Bronchial smooth muscle cell (primary cell): ENCODE measurements around the gene TCP10L. TPM values are rescaled to one million over a fixed set of nuclear protein-coding genes. Genes with fewer than 3 reads are reported as not detected.

ENCODE experiments used
- total RNA-seq: library from RNA; depleted of rRNA; stranded (reverse); fragments of >200 nt; gene quantifications from 2 replicates; pipeline ENCODE4 v1.2.1, GENCODE V29; 2014

TCP10L gene, protein sequence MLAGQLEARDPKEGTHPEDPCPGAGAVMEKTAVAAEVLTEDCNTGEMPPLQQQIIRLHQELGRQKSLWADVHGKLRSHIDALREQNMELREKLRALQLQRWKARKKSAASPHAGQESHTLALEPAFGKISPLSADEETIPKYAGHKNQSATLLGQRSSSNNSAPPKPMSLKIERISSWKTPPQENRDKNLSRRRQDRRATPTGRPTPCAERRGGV
- 0.32 and 0.34 TPM in 2 replicates for total RNA-seq

DNA sequence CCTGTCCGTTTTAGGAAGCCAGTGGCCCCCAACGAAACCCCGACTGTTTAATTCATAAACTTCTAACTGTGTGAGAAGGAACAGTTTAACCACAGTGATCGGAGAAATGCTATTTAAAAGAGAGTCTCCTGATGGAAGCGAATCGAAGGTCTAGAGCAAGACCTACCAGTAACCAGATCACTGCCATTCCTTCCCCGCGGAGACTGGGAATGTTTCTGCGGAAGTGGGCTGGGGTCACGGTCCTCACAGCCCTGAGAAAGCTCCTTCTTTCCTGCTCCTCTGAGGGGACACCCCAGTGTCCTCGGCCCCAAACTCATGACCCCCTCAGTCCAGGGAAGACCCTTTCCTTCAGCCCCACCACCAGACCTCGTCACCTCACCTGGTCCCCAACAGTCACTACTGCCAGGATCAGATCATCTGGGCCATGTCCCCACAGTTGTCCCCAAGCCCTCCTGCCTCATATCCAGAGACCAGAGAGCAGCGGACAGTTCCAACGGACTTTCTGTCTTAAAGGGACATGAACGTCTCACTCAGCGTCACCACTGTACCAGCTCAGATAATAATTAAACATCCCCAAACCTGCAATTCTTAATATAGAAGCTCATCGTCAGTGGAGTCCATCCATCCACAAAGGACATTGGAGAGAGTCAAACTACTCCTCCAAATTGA lies at the start of gene TCP10L:
Gene TCP10L, minus strand, starts transcription at position 482 of the 669 bp plus-strand sequence. CDS start 1,219 bp downstream, outside the sequence.

DNA sequence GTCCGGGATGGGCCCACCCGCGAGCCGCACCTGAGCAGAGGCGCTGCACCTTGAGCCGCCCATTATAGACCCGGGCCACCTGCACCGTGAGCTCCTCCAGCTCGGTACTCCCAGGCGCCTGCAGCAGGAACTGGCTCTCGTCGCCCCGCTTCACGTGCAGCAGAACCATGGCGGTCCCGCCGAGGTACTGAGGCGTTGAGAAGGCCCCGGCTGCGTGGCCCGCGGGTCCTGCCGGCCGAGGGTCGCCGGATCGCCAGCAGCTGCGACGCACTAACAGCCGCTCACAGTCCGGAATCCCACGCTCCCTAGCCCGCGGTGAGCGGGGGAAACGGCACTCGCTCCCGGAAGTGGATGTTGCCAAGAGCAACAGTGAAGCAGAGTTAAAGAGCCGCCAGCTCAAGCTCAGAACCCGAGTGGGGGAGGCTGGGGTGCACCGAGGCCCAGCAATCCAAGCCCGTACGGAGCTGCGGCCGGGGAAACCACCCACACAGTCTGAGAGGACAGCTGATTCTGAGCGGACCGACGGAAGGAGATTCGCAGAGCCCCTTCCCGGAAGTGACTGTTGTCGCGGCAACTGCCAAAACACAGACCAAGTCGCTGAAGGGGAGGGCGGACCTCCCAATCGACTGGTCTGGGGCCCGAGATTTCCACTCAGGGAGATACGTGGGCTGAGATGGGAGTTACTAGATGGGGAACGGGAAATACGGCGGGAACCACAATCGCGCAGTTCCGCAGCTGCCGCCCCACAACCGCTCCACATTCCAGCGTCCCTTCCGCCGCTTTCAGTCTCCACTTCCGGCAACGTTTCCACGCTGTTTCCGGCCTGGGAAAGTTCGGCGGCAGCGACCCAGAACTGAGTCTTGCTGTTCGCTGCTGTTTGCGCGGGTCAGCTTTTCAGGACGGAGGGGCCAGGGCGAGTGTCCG lies 27.0 kb upstream of the TCP10L start, which contains the start of gene CFAP298:
Gene CFAP298, minus strand, starts transcription at position 303 of the 924 bp plus-strand sequence. Its CDS starts 134 bp downstream, at position 169.

Other genes with a start within 250 kb of the TCP10L start
- gene URB1, start 192.5 kb downstream of the TCP10L start, total RNA-seq = 9.3 and 10.2 TPM in 2 replicates
- 2.9 and 6.8 TPM in 2 replicates for gene EVA1C, start 172.8 kb downstream of the TCP10L start, total RNA-seq
- gene CFAP298, start 26.9 kb upstream of the TCP10L start, total RNA-seq = 12.3 and 15.5 TPM in 2 replicates
- 4.6 and 5.8 TPM in 2 replicates for gene SYNJ1, start 142.5 kb upstream of the TCP10L start, total RNA-seq
- gene PAXBP1, start 186.2 kb upstream of the TCP10L start, total RNA-seq = 16.9 and 20.5 TPM in 2 replicates